IMR-90 (cell line): ENCODE results near the gene ERC2. TPM values are rescaled to one million over a fixed set of nuclear protein-coding genes. Genes with fewer than 3 reads are reported as not detected.

Experiments used
- ATAC-seq: fragments of 200-7000 bp; cut with Tn5 transposase; 2 replicates; pipeline ENCODE4 v1.9.1; 2020; ENCODE audit warnings: low read depth, mild to moderate bottlenecking, moderate library complexity
- BruUV-seq: library from RNA; stranded (reverse); fragments of 400-500 nt; replicated peaks from 2 replicates; lab custom pipeline; 2021; lab: Mats Ljungman, UMichigan
- CTCF ChIA-PET: fragments of 300-600 bp; formaldehyde crosslinking; extraction: SDS; loops from one replicate; lab custom pipeline; 2021; ENCODE audit warnings: antibody characterized with exemption; lab: Yijun Ruan, JAX
- POLR2A ChIA-PET: fragments of 300-600 bp; sonication (Branson Sonifier 250); formaldehyde crosslinking; loops from one replicate; lab custom pipeline; 2022; ENCODE audit warnings: antibody characterized with exemption; ENCODE audit not compliant: unreplicated experiment; lab: Charles Lee
- DNase-seq: peaks from one replicate; pipeline ENCODE4 v3.0.0; 2013
- H2AFZ ChIP-seq: replicated peaks from 2 replicates; pipeline ENCODE3; 2013; ENCODE audit warnings: low read length, mild to moderate bottlenecking; ENCODE audit not compliant: poor library complexity
- H2AK5ac ChIP-seq: 2 replicates; pipeline ENCODE4 v1.6.1; 2013; ENCODE audit warnings: low read depth, low read length, inconsistent platforms
- H2AK9ac ChIP-seq: replicated peaks from 2 replicates; pipeline ENCODE3; 2013; ENCODE audit warnings: mild to moderate bottlenecking, low read depth, low read length, moderate library complexity; ENCODE audit not compliant: poor library complexity
- H2BK120ac ChIP-seq: 2 replicates; pipeline ENCODE4 v1.6.1; 2013; ENCODE audit warnings: low read depth, low read length, inconsistent platforms
- H2BK15ac ChIP-seq: 3 replicates; pipeline ENCODE4 v1.6.1; 2013; ENCODE audit warnings: low read depth, low read length, inconsistent platforms
- H2BK20ac ChIP-seq: 2 replicates; pipeline ENCODE4 v1.6.1; 2013; ENCODE audit warnings: low read depth, mild to moderate bottlenecking, inconsistent platforms, low read length, moderate library complexity
- H2BK5ac ChIP-seq: 2 replicates; pipeline ENCODE4 v1.6.1; 2013; ENCODE audit warnings: mild to moderate bottlenecking, low read depth, low read length, inconsistent platforms; ENCODE audit not compliant: poor library complexity, severe bottlenecking
- H3K14ac ChIP-seq: replicated peaks from 2 replicates; pipeline ENCODE4 v1.6.1; 2013; ENCODE audit warnings: low read depth, low read length, inconsistent platforms
- H3K18ac ChIP-seq: 2 replicates; pipeline ENCODE4 v1.6.1; 2013; ENCODE audit warnings: low read depth, low read length, control low read depth
- H3K23ac ChIP-seq: 2 replicates; pipeline ENCODE4 v1.6.1; 2013; ENCODE audit warnings: low read depth, low read length, inconsistent platforms
- H3K27ac ChIP-seq: 2 replicates; pipeline ENCODE4 v1.5.1; 2013; ENCODE audit warnings: mild to moderate bottlenecking, control low read depth, low read length; ENCODE audit not compliant: insufficient read depth
- H3K27me3 ChIP-seq: 2 replicates; pipeline ENCODE4 v1.6.1; 2013; ENCODE audit warnings: low read length; ENCODE audit not compliant: control insufficient read depth, insufficient read depth
- H3K36me3 ChIP-seq: 2 replicates; pipeline ENCODE4 v1.6.1; 2013; ENCODE audit warnings: low read length, mixed read lengths; ENCODE audit not compliant: control insufficient read depth, insufficient read depth
- H3K4ac ChIP-seq: 2 replicates; pipeline ENCODE4 v1.6.1; 2013; ENCODE audit warnings: low read depth, low read length, inconsistent platforms
- H3K4me1 ChIP-seq: 2 replicates; pipeline ENCODE4 v1.6.1; 2013; ENCODE audit warnings: low read length, mixed read lengths; ENCODE audit not compliant: control insufficient read depth, insufficient read depth
- H3K4me2 ChIP-seq: 2 replicates; pipeline ENCODE4 v1.6.1; 2013; ENCODE audit warnings: low read depth, mild to moderate bottlenecking, control low read depth, low read length, moderate library complexity
- H3K4me3 ChIP-seq: 2 replicates; pipeline ENCODE4 v1.5.1; 2013; ENCODE audit warnings: low read depth, mild to moderate bottlenecking, control low read depth, low read length, moderate library complexity; ENCODE audit not compliant: insufficient read depth
- H3K56ac ChIP-seq: 2 replicates; pipeline ENCODE4 v1.6.1; 2013; ENCODE audit warnings: low read length, inconsistent platforms; ENCODE audit not compliant: insufficient read depth; ENCODE audit errors: extremely low read depth
- H3K79me1 ChIP-seq, 2 experiments: 2 replicates each; pipeline ENCODE4 v1.6.1; 2013; ENCODE audit warnings: low read length in 2 of 2, inconsistent platforms in 1 of 2, low read depth in 1 of 2
- H3K9ac ChIP-seq: 2 replicates; pipeline ENCODE4 v1.6.1; 2013; ENCODE audit warnings: low read depth, low read length, control low read depth
- H3K9me1 ChIP-seq: 2 replicates; pipeline ENCODE4 v1.6.1; 2013; ENCODE audit warnings: low read length, inconsistent platforms; ENCODE audit not compliant: insufficient read depth
- H3K9me3 ChIP-seq: 2 replicates; pipeline ENCODE4 v1.6.1; 2013; ENCODE audit warnings: low read length; ENCODE audit not compliant: control insufficient read depth, insufficient read depth
- H4K20me1 ChIP-seq: 2 replicates; pipeline ENCODE4 v1.6.1; 2013; ENCODE audit warnings: low read length, inconsistent platforms; ENCODE audit not compliant: insufficient read depth
- H4K5ac ChIP-seq: 2 replicates; pipeline ENCODE4 v1.6.1; 2013; ENCODE audit warnings: mild to moderate bottlenecking, low read depth, low read length, control low read depth
- H4K8ac ChIP-seq, 2 experiments: 2 replicates each; pipeline ENCODE4 v1.6.1; 2013; ENCODE audit warnings: low read depth in 2 of 2, low read length in 2 of 2, control low read depth in 1 of 2, inconsistent platforms in 1 of 2
- H4K91ac ChIP-seq: 2 replicates; pipeline ENCODE4 v1.6.1; 2013; ENCODE audit warnings: low read depth, low read length, inconsistent platforms; ENCODE audit not compliant: insufficient read depth
- BHLHE40 ChIP-seq: fragments of 150-350 bp; IDR thresholded peaks from 2 replicates; pipeline ENCODE4 v1.6.1; 2016; ENCODE audit warnings: mild to moderate bottlenecking, low read depth, low read length
- CEBPB ChIP-seq: IDR thresholded peaks from 2 replicates; pipeline ENCODE4 v1.6.1; 2012; ENCODE audit warnings: low read depth, low read length, improper control_type of control experiment
- CHD1 ChIP-seq: IDR thresholded peaks from 2 replicates; pipeline ENCODE4 v1.6.1; 2012; ENCODE audit warnings: low read depth, low read length, improper control_type of control experiment
- FOS ChIP-seq: fragments of 150-350 bp; IDR thresholded peaks from 2 replicates; pipeline ENCODE4 v1.6.1; 2016; ENCODE audit warnings: low read depth, low read length
- MAFK ChIP-seq: IDR thresholded peaks from 2 replicates; pipeline ENCODE4 v1.6.1; 2012; ENCODE audit warnings: low read depth, low read length, improper control_type of control experiment
- MAZ ChIP-seq: IDR thresholded peaks from 2 replicates; pipeline ENCODE4 v1.6.1; 2012; ENCODE audit warnings: low read depth, mild to moderate bottlenecking, low read length, improper control_type of control experiment, moderate library complexity, borderline replicate concordance
- MXI1 ChIP-seq: IDR thresholded peaks from 2 replicates; pipeline ENCODE4 v1.6.1; 2012; ENCODE audit warnings: low read depth, mild to moderate bottlenecking, low read length, moderate library complexity, borderline replicate concordance
- NFE2L2 ChIP-seq: fragments of 150-350 bp; IDR thresholded peaks from 2 replicates; pipeline ENCODE4 v1.6.1; 2016; ENCODE audit warnings: low read depth, mild to moderate bottlenecking, low read length
- POLR2A ChIP-seq: IDR thresholded peaks from 2 replicates; pipeline ENCODE4 v1.6.1; 2012; ENCODE audit warnings: mild to moderate bottlenecking, low read depth, low read length
- RAD21 ChIP-seq: IDR thresholded peaks from 2 replicates; pipeline ENCODE4 v1.6.1; 2012; ENCODE audit warnings: low read length, improper control_type of control experiment
- RCOR1 ChIP-seq: IDR thresholded peaks from 2 replicates; pipeline ENCODE4 v1.6.1; 2012; ENCODE audit warnings: mild to moderate bottlenecking, low read length, improper control_type of control experiment; ENCODE audit not compliant: insufficient replicate concordance
- RFX5 ChIP-seq: IDR thresholded peaks from 2 replicates; pipeline ENCODE4 v1.8.0; 2012; ENCODE audit warnings: low read depth, mild to moderate bottlenecking, low read length, moderate library complexity
- SMC3 ChIP-seq: fragments of 150-350 bp; IDR thresholded peaks from 2 replicates; pipeline ENCODE4 v1.6.1; 2016; ENCODE audit warnings: low read depth, mild to moderate bottlenecking, antibody characterized with exemption, low read length, moderate library complexity
- WGBS, 2 experiments: methylation state at CpG; one replicate each; pipeline versions ENCODE4 v1.1.5 to v1.1.7; 2013; ENCODE audit warnings: missing lambda C conversion rate in 2 of 2; ENCODE audit not compliant: insufficient read length in 1 of 2; ENCODE audit errors: extremely low coverage in 2 of 2; 5-methylcytosine and 5-hydroxymethylcytosine counted together
- dilution Hi-C: fragments of 300-500 bp; cut with HindIII; formaldehyde crosslinking; loops from one replicate; pipeline ENCODE4 v1.14.3; 2018; ENCODE audit warnings: low sequenced_read_pairs; ENCODE audit not compliant: unreplicated experiment
- in situ Hi-C: fragments of 300-500 bp; cut with MboI; formaldehyde crosslinking; loops from 3 replicates; pipeline ENCODE4 v1.14.3; 2019; ENCODE audit warnings: low sequenced_read_pairs, inconsistent platforms, mixed read lengths
- intact Hi-C: fragments of 100-400 bp; cut with micrococcal nuclease; formaldehyde crosslinking; loops from 2 replicates; pipeline ENCODE4 v1.10.0; 2022
- polyA plus RNA-seq, 3 experiments: library from polyadenylated mRNA; depleted of rRNA; stranded (reverse); fragments of >200 nt; gene quantifications; 2 replicates each; pipeline ENCODE4 v1.2.3, GENCODE V29; 2012; ENCODE audit warnings: low replicate concordance in 1 of 3
- total RNA-seq: library from RNA; depleted of rRNA; stranded (reverse); fragments of >200 nt; gene quantifications from 2 replicates; pipeline ENCODE4 v1.2.3, GENCODE V29; 2012
- TF ChIP-seq, protein P1 (sequence below): conservative IDR thresholded peaks from 2 replicates; pipeline ENCODE4 v1.5.1; 2012; ENCODE audit warnings: mild to moderate bottlenecking, low read depth, low read length, improper control_type of control experiment
- TF ChIP-seq, protein P2 (sequence below): fragments of 150-350 bp; IDR thresholded peaks from 2 replicates; pipeline ENCODE4 v1.6.1; 2017; ENCODE audit warnings: mild to moderate bottlenecking, antibody characterized with exemption, low read length, low read depth
- TF ChIP-seq, protein P3 (sequence below): fragments of 150-350 bp; IDR thresholded peaks from 2 replicates; pipeline ENCODE4 v1.6.1; 2016; ENCODE audit warnings: low read depth, mild to moderate bottlenecking, low read length, moderate library complexity, borderline replicate concordance

Gene ERC2
- total and polyA plus RNA-seq, 2 of the 4 experiments (the other 2 are of a cell fraction) = 0.17 to 0.18 TPM

DNA sequence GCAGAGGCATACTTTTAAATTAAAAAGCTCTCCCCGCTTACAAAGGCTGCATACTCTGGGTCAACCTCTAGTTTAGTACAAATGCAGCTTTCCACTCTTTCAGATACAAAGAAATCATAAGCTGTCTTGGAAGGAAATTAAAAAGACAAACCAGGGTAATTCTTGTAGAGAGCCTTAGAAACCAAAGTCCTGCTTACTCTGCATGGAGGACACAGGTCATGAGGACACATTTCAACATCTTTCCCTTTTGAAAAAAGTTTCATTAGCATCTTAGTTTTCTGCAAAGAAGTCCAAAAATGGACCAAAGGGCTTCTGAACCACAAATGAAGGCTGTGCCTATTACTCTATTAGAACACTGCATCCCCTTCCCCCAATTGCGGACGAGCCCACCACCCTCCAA lies 930.7 kb downstream of the ERC2 start:
- H2BK5ac ChIP-seq = no peak overlapping the region
- no peak overlapping the region for H3K4me2 ChIP-seq
- no peak overlapping the region for H2BK120ac ChIP-seq
- no peak overlapping the region for H3K18ac ChIP-seq
- H3K9ac ChIP-seq = no peak overlapping the region
- CTCF ChIA-PET = no interaction called here
- no peak for DNase-seq
- H2BK15ac ChIP-seq = no peak overlapping the region
- H3K9me3 ChIP-seq = no peaks in the 10 kb centered on the region
- H2AK5ac ChIP-seq = no peak overlapping the region
- H3K23ac ChIP-seq = no peak overlapping the region
- H3K4ac ChIP-seq = no peak overlapping the region
- intact Hi-C loops = no loop called here
- H4K5ac ChIP-seq = no peak overlapping the region
- ATAC-seq = no peak
- H3K36me3 ChIP-seq = no peaks in the 10 kb centered on the region
- no TSS peak for BruUV-seq
- no peak overlapping the region for H3K27ac ChIP-seq
- peaks cover 5% of the 10 kb centered on the region; the same call in 1 of the 2 replicates for H3K9me1 ChIP-seq
- no peak overlapping the region for H2BK20ac ChIP-seq
- no peaks in the 10 kb centered on the region for H4K20me1 ChIP-seq
- no peaks in the 10 kb centered on the region for H3K79me1 ChIP-seq
- H4K8ac ChIP-seq = no peak overlapping the region
- no peak overlapping the region for H3K14ac ChIP-seq
- H2AFZ ChIP-seq = no peak overlapping the region
- dilution Hi-C loops = no loop called here
- peaks cover 16% of the 10 kb centered on the region for H3K27me3 ChIP-seq
- POLR2A ChIA-PET = no interaction called here
- H3K4me3 ChIP-seq = no peak overlapping the region
- no peak overlapping the region for H2AK9ac ChIP-seq
- in situ Hi-C loops = no loop called here
- WGBS, 2 experiments = no CpG with 5 or more reads among the region's 3 CpGs
- H3K4me1 ChIP-seq = no peaks in the 10 kb centered on the region
- TF ChIP-seq MAFK = no peak
- no peak for TF ChIP-seq SMC3
- no peak for TF ChIP-seq RFX5
- TF ChIP-seq, protein P1, sequence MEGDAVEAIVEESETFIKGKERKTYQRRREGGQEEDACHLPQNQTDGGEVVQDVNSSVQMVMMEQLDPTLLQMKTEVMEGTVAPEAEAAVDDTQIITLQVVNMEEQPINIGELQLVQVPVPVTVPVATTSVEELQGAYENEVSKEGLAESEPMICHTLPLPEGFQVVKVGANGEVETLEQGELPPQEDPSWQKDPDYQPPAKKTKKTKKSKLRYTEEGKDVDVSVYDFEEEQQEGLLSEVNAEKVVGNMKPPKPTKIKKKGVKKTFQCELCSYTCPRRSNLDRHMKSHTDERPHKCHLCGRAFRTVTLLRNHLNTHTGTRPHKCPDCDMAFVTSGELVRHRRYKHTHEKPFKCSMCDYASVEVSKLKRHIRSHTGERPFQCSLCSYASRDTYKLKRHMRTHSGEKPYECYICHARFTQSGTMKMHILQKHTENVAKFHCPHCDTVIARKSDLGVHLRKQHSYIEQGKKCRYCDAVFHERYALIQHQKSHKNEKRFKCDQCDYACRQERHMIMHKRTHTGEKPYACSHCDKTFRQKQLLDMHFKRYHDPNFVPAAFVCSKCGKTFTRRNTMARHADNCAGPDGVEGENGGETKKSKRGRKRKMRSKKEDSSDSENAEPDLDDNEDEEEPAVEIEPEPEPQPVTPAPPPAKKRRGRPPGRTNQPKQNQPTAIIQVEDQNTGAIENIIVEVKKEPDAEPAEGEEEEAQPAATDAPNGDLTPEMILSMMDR = no peak
- TF ChIP-seq POLR2A = no peak
- TF ChIP-seq, protein P2, sequence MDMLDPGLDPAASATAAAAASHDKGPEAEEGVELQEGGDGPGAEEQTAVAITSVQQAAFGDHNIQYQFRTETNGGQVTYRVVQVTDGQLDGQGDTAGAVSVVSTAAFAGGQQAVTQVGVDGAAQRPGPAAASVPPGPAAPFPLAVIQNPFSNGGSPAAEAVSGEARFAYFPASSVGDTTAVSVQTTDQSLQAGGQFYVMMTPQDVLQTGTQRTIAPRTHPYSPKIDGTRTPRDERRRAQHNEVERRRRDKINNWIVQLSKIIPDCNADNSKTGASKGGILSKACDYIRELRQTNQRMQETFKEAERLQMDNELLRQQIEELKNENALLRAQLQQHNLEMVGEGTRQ = no peak
- TF ChIP-seq, protein P3, sequence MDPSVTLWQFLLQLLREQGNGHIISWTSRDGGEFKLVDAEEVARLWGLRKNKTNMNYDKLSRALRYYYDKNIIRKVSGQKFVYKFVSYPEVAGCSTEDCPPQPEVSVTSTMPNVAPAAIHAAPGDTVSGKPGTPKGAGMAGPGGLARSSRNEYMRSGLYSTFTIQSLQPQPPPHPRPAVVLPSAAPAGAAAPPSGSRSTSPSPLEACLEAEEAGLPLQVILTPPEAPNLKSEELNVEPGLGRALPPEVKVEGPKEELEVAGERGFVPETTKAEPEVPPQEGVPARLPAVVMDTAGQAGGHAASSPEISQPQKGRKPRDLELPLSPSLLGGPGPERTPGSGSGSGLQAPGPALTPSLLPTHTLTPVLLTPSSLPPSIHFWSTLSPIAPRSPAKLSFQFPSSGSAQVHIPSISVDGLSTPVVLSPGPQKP = no peak
- TF ChIP-seq CHD1 = no peak
- TF ChIP-seq MAZ = no peak
- TF ChIP-seq RAD21 = no peak
- no peak for TF ChIP-seq MXI1
- no peak for TF ChIP-seq CEBPB
- TF ChIP-seq FOS = no peak
- no peak for TF ChIP-seq BHLHE40
- TF ChIP-seq RCOR1 = no peak
- no peak for TF ChIP-seq NFE2L2
- no peak overlapping the region for H4K91ac ChIP-seq
- no peak overlapping the region for H3K56ac ChIP-seq
